Upper lobe of left lung (tissue), 4 donors: ENCODE results near the gene TP73.

Source experiments
- POLR2A ChIP-seq, 4 donors: fragments of 450-650 bp; IDR thresholded peaks; one replicate each; pipeline ENCODE4 v1.5.1; 2016 to 2017; ENCODE audit warnings: antibody characterized with exemption in 4 of 4, mild to moderate bottlenecking in 2 of 4
- POLR2AphosphoS5 ChIP-seq, 2 donors: sonication (generic); formaldehyde crosslinking; IDR thresholded peaks; one replicate each; pipeline ENCODE4 v1.5.1; 2017; ENCODE audit warnings: antibody characterized with exemption in 2 of 2
- TF ChIP-seq, protein P1 (sequence below), 6 experiments: fragments of 450-650 bp in 4 of 6; fragments of 200-600 bp in 2 of 6; sonication (generic) in 2 of 6; IDR thresholded peaks; one replicate each; pipeline ENCODE4 v1.5.1; 2016 to 2019; ENCODE audit warnings: antibody characterized with exemption in 6 of 6

GRCh38 chr1:3768811-3769390 lies 116.6 kb downstream of the TP73 start:
- TF ChIP-seq, protein P1, sequence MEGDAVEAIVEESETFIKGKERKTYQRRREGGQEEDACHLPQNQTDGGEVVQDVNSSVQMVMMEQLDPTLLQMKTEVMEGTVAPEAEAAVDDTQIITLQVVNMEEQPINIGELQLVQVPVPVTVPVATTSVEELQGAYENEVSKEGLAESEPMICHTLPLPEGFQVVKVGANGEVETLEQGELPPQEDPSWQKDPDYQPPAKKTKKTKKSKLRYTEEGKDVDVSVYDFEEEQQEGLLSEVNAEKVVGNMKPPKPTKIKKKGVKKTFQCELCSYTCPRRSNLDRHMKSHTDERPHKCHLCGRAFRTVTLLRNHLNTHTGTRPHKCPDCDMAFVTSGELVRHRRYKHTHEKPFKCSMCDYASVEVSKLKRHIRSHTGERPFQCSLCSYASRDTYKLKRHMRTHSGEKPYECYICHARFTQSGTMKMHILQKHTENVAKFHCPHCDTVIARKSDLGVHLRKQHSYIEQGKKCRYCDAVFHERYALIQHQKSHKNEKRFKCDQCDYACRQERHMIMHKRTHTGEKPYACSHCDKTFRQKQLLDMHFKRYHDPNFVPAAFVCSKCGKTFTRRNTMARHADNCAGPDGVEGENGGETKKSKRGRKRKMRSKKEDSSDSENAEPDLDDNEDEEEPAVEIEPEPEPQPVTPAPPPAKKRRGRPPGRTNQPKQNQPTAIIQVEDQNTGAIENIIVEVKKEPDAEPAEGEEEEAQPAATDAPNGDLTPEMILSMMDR (IDR thresholded peaks at IDR 0.05) = no peak
- TF ChIP-seq POLR2A (IDR thresholded peaks at IDR 0.05) = no peak
- no peak for TF ChIP-seq POLR2AphosphoS5 (IDR thresholded peaks at IDR 0.05)
